ENCODE data around the gene ZSWIM1.
"Not testable (repeated sequence)": the region's sequence is repeated elsewhere in the genome, so short reads cannot be mapped to it uniquely, and the experiment has no call there.

ZSWIM1 gene

DNA sequence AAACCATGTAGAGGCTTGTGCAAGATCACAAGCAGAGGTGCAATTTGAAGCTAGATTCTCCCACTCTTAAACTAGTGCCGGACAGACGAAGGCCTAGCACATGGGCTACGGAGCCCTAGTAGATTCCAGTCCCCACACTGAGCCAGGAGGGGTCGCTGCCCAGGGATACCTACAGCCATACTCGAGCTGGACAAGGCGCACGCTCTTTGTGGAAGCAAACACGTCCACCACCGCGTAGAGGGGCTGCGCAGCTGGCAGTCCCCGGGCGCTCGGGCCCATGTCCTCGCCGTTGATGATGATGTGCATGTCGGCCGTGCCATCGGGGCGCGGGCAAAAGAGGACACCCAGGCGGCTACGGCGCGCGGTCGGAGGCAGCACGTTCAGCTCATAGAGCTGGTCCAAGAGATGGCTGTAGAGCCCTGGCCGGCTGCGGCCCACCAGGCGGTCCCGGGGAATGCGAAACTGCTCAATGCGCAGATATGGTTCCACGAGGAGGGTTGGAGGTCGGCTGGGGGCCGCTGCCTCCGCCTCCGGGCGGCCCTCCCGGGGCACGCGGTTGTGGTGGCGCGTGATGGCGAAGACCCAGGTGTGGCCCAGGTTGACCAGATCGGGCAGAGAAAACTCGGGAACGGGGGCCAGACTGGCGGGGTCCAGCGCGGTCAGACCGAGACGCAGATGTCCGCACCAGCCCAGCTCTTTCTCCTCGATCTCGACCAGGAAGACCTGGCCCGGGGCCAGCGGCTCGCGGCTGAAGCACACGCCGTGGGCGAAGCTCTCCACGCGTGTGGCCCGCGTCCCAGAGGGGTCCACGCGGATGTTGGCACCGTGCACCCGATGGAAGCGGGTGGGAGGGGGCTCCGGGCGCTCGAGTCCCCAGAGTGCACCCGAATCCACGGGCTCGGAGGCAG lies 9.3 kb downstream of the ZSWIM1 start:
- no peak for FAIRE-seq

GRCh38 chr20:45890985-45891983 lies 10.3 kb downstream of the ZSWIM1 start, which contains the start of the genes CTSA and NEURL2:
CTSA (plus strand) TSS chr20:45891335; CDS start chr20:45891569, 234 bp downstream.
NEURL2 (minus strand) TSS chr20:45891208; CDS start chr20:45890991, 217 bp downstream.
- no peak for FAIRE-seq

DNA sequence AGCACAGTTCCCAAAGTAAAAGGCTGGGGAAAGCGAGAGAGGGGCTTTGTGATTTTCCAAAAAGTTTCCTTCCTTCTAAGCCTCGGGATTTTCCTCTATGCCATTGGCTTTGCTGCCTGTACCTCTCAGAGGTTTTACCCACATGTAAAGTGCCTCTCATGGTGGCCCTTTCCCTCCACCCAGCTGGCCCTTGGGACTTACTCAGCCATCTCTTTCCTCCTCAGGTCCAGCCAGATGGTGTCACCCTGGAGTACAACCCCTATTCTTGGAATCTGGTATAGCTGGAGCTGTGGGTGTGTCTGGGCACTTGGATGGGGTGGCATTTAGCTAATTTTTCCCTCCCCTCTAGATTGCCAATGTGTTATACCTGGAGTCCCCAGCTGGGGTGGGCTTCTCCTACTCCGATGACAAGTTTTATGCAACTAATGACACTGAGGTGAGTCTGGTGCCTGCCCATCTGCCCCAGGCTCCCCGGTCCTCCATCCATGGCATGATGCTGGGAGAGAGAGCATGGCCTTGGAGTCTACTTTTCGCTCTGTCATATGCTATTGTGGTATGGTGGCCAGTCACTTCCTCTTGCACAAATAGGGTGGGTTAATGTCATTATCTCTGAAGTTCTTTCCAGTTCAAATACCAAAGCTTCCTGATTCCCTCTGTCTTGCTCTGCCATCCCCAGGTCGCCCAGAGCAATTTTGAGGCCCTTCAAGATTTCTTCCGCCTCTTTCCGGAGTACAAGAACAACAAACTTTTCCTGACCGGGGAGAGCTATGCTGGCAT lies 11.2 kb downstream of the ZSWIM1 start:
- no peak for FAIRE-seq

- no peak for FAIRE-seq
These were observed 11.9 kb downstream of the ZSWIM1 start for GRCh38 chr20:45892828-45893500.

DNA sequence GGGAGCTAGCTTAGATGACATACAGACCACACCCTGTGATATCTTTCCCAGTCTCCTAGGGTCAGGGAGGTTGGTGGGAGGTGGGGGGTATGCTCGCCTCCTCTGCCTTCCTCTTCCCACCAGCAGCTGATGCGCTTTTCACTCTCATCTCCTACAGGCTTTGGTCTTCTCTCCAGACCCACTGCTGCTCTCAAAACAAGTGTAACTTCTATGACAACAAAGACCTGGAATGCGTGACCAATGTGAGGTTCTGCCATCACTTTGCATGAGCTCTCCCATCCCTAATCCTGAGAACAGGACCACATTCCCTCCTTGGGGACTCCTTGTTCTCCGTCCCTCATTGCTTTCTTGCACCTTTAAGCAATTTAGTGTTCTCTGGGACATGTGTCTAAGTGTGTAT lies 12.8 kb downstream of the ZSWIM1 start:
- no peak for FAIRE-seq

- FAIRE-seq, result no peak
These were observed 13.8 kb downstream of the ZSWIM1 start for GRCh38 chr20:45894797-45895196.

DNA sequence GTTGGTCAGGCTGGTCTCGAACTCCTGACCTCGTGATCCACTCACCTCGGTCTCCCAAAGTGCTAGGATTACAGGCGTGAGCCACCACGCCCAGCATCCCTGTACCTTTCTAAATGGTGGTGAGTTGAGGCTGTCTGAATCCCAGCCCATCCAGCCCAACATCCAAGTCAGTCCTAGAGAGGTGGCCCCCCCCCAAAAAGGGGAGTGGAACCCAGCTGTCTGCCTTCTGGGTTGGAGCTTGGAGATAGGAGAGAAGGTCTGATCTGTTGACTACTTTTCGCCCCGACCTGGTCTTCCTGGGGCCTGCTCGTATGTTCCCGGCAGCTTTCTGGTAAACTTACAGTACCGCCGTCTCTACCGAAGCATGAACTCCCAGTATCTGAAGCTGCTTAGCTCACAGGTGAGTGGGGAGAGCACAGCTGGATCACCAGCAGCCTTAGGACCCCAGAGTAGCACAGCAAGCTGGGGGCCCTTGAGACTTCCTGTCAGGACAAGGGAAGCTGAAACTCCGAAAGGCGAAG lies 15.7 kb downstream of the ZSWIM1 start:
- FAIRE-seq, result no peak

DNA sequence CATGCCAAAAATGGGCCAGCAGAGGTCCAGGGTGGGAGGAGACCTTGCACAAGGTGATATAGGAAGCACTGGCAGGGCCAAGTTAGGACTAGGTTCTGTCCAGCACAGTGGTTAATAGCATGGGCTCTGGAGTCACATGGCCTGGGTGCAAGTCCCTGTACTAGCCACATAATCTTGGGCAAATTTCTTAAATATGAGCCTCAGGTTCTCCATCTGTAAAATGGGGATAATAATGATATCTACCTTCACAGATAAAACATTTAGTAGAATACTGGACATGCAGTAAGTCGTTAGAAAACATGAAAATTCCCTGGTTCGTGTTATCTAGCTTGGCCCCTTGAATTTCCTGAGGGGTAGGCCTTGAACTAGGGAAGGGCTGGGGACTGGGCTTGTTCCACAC lies 16.3 kb downstream of the ZSWIM1 start:
- FAIRE-seq, result no peak

GRCh38 chr20:45897692-45898091 lies 16.7 kb downstream of the ZSWIM1 start:
- no peak for FAIRE-seq

GRCh38 chr20:45898285-45898684 lies 17.3 kb downstream of the ZSWIM1 start:
- no peak for FAIRE-seq

- no peak for FAIRE-seq
These were observed 18.2 kb downstream of the ZSWIM1 start for GRCh38 chr20:45899046-45899835.

- not testable (repeated sequence) for FAIRE-seq
These were observed 20.3 kb downstream of the ZSWIM1 start for GRCh38 chr20:45901332-45901731.

GRCh38 chr20:45902199-45902701 lies 21.2 kb downstream of the ZSWIM1 start:
- no peak for FAIRE-seq

GRCh38 chr20:45904583-45905504 lies 23.8 kb downstream of the ZSWIM1 start:
- no peak for FAIRE-seq

- no peak for FAIRE-seq
These were observed 24.6 kb downstream of the ZSWIM1 start for GRCh38 chr20:45905505-45906079.

DNA sequence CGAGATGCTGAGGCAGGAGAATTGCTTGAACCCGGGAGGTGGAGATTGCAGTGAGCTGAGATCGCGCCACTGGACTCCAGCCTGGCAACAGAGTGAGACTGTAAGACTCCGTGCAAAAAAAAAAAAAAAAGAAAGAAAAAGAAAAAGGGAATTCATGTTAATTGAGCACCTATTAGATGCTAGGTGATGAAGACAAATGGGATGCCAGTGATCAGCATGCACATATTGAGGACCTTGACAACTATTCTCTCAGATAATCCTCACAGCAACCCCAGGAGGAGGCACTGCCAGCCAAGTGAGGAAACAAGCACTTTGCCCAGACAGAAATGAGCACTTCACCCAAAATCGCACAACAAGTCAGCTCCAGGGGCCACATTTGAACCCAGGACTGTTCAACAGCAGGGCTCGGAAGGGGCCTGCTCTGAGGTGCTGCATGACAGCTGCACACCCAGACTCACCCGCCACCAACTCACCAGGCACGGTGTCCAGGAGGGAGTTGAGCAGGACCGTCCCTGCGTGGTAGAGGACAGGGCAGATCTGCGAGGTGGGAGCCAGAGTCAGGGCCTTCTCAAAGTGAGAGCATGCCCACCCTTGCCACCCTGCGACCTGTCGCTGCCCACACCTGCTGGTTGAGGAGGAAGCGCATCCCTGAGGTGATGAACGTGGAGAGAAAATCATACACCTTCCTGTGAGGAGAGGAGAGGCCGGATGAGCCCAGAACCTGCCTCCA lies 26.4 kb downstream of the ZSWIM1 start:
- no peak for FAIRE-seq

DNA sequence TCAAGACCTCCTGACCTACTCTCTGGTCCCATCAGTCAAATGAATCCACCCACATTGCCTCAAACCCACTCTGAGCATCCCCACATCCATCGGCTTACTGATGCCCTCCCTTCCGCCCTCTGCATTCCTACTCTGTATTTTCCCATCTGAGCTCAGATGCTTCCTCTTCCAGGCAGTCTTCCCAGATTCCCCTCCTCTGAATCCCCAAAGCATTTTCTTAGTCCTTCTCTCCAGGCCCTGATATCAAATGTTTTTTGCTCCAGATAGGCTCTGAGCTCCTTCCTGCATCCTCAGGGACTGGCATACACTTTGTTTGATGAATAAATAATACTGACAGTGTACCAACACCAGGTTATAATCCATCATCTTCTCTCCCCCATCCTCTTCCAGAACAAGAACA lies 27.1 kb downstream of the ZSWIM1 start:
- FAIRE-seq, result no peak

GRCh38 chr20:45909336-45909808 lies 28.3 kb downstream of the ZSWIM1 start:
- FAIRE-seq, result no peak
